Cardiac muscle cell (in vitro differentiated cells and primary cell): ENCODE data around the gene SSX4B. TPM values are rescaled to one million over a fixed set of nuclear protein-coding genes. Genes with fewer than 3 reads are reported as not detected.
"Not testable (repeated sequence)": the region's sequence is repeated elsewhere in the genome, so short reads cannot be mapped to it uniquely, and the experiment has no call there.

ENCODE experiments used
- DNase-seq, 2 donors: peaks; one replicate each; pipeline versions ENCODE4 v3.0.0 to v3.0.0-alpha.2; 2010 to 2017; ENCODE audit warnings: low read depth in 1 of 2, low spot score in 1 of 2
- H3K27ac ChIP-seq: fragments of 200-600 bp; sonication (generic); 2 replicates; pipeline ENCODE4 v1.5.1; 2016
- H3K27me3 ChIP-seq: fragments of 200-600 bp; sonication (generic); 2 replicates; pipeline ENCODE4 v1.6.0; 2016; ENCODE audit warnings: control low read depth
- H3K36me3 ChIP-seq: fragments of 200-600 bp; sonication (generic); 2 replicates; pipeline ENCODE4 v1.5.1; 2016; ENCODE audit warnings: control low read depth
- H3K4me1 ChIP-seq: fragments of 200-600 bp; sonication (generic); 2 replicates; pipeline ENCODE4 v1.8.1; 2017; ENCODE audit warnings: low read depth, mild to moderate bottlenecking, mixed run types
- H3K4me3 ChIP-seq: fragments of 200-600 bp; sonication (generic); 2 replicates; pipeline ENCODE4 v1.5.1; 2016; ENCODE audit warnings: mild to moderate bottlenecking
- H3K9me3 ChIP-seq: fragments of 200-600 bp; sonication (generic); 2 replicates; pipeline ENCODE4 v1.5.1; 2017; ENCODE audit warnings: low read depth, mild to moderate bottlenecking, control low read depth
- polyA plus RNA-seq: library from polyadenylated mRNA; unstranded; fragments of >200 nt; fragmentation: Nextera tagmentation; extraction: Ambion mirVana; gene quantifications from 2 replicates; pipeline ENCODE4 v1.2.1, GENCODE V29; 2016
- total RNA-seq: library from RNA; depleted of rRNA; stranded (reverse); fragments of >200 nt; gene quantifications from 2 replicates; pipeline ENCODE4 v1.2.3, GENCODE V29; 2016
- TF ChIP-seq, protein P1 (sequence below): IDR thresholded peaks from 2 replicates; pipeline ENCODE4 v1.5.1; 2012; ENCODE audit warnings: low read depth, mild to moderate bottlenecking, low read length

The SSX4B gene
- total and polyA plus RNA-seq, 2 experiments from 2014 or later: not detected

GRCh38 chrX:48359281-48359680 lies 52.5 kb downstream of the SSX4B start:
- not testable (repeated sequence) for H3K4me1 ChIP-seq, H3K9me3 ChIP-seq, H3K27me3 ChIP-seq, H3K36me3 ChIP-seq, DNase-seq, H3K4me3 ChIP-seq, H3K27ac ChIP-seq

GRCh38 chrX:48357681-48358080 lies 54.1 kb downstream of the SSX4B start:
- TF ChIP-seq, protein P1, sequence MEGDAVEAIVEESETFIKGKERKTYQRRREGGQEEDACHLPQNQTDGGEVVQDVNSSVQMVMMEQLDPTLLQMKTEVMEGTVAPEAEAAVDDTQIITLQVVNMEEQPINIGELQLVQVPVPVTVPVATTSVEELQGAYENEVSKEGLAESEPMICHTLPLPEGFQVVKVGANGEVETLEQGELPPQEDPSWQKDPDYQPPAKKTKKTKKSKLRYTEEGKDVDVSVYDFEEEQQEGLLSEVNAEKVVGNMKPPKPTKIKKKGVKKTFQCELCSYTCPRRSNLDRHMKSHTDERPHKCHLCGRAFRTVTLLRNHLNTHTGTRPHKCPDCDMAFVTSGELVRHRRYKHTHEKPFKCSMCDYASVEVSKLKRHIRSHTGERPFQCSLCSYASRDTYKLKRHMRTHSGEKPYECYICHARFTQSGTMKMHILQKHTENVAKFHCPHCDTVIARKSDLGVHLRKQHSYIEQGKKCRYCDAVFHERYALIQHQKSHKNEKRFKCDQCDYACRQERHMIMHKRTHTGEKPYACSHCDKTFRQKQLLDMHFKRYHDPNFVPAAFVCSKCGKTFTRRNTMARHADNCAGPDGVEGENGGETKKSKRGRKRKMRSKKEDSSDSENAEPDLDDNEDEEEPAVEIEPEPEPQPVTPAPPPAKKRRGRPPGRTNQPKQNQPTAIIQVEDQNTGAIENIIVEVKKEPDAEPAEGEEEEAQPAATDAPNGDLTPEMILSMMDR: no peak
- Histone ChIP-seq H3K9me3 (no peaks in the 10 kb centered on the region), H3K27me3 (no peaks in the 10 kb centered on the region), H3K4me3 (no peak overlapping the region), H3K4me1 (no peaks in the 10 kb centered on the region), H3K27ac (no peak overlapping the region), H3K36me3 (no peaks in the 10 kb centered on the region)
- no peak for DNase-seq

GRCh38 chrX:48356315-48357094 lies 55.3 kb downstream of the SSX4B start, which contains the start of gene SSX3:
Gene SSX3, minus strand, starts transcription at chrX:48356703. Its CDS starts 1,454 bp downstream, at chrX:48355249.
- not testable (repeated sequence) for H3K4me1 ChIP-seq, H3K36me3 ChIP-seq, H3K4me3 ChIP-seq, DNase-seq, H3K27ac ChIP-seq, H3K9me3 ChIP-seq, H3K27me3 ChIP-seq

Other genes with a start within 250 kb of the SSX4B start
- gene SSX5, start 215.2 kb downstream of the SSX4B start, total RNA-seq: not detected in 2 replicates
- not detected in 2 replicates for gene SSX5, start 215.2 kb downstream of the SSX4B start, polyA plus RNA-seq
- gene SSX1, start 156.6 kb downstream of the SSX4B start, total RNA-seq: not detected in 2 replicates
- gene SSX1, start 156.6 kb downstream of the SSX4B start, polyA plus RNA-seq: not detected in 2 replicates
- gene SSX3, start 55.3 kb downstream of the SSX4B start, total RNA-seq: not detected in 2 replicates
- gene SSX3, start 55.3 kb downstream of the SSX4B start, polyA plus RNA-seq: not detected in 2 replicates
- not detected in 2 replicates for gene SSX4, start 28.4 kb downstream of the SSX4B start, total RNA-seq
- not detected in 2 replicates for gene SSX4, start 28.4 kb downstream of the SSX4B start, polyA plus RNA-seq
- 1.6 TPM in 1 of 2 replicates, not detected in the other for gene SLC38A5, start 58.3 kb upstream of the SSX4B start, total RNA-seq
- 0.16 TPM in 1 of 2 replicates, not detected in the other for gene SLC38A5, start 58.3 kb upstream of the SSX4B start, polyA plus RNA-seq
- gene FTSJ1, start 64.2 kb upstream of the SSX4B start, total RNA-seq: 34.8 and 40.5 TPM in 2 replicates
- gene FTSJ1, start 64.2 kb upstream of the SSX4B start, polyA plus RNA-seq: 36.8 and 42.4 TPM in 2 replicates
- gene PORCN, start 97.0 kb upstream of the SSX4B start, total RNA-seq: 24.2 and 29.2 TPM in 2 replicates
- gene PORCN, start 97.0 kb upstream of the SSX4B start, polyA plus RNA-seq: 13.3 and 20.1 TPM in 2 replicates
- gene EBP, start 109.8 kb upstream of the SSX4B start, total RNA-seq: 74.5 and 141 TPM in 2 replicates
- 100 and 159 TPM in 2 replicates for gene EBP, start 109.8 kb upstream of the SSX4B start, polyA plus RNA-seq
- 11.0 and 17.5 TPM in 2 replicates for gene TBC1D25, start 127.8 kb upstream of the SSX4B start, total RNA-seq
- gene TBC1D25, start 127.8 kb upstream of the SSX4B start, polyA plus RNA-seq: 9.9 and 18.1 TPM in 2 replicates
- 47.8 and 70.8 TPM in 2 replicates for gene RBM3, start 162.5 kb upstream of the SSX4B start, total RNA-seq
- gene RBM3, start 162.5 kb upstream of the SSX4B start, polyA plus RNA-seq: 45.2 and 65.7 TPM in 2 replicates
- gene WDR13, start 185.5 kb upstream of the SSX4B start, total RNA-seq: 151 and 205 TPM in 2 replicates
- gene WDR13, start 185.5 kb upstream of the SSX4B start, polyA plus RNA-seq: 150 and 168 TPM in 2 replicates